Measurements from ENCODE around the gene THUMPD3. TPM values are rescaled to one million over a fixed set of nuclear protein-coding genes. Genes with fewer than 3 reads are reported as not detected.

Gene THUMPD3
- total and polyA plus RNA-seq, 9 of the 15 experiments (the other 6 are each of a cell fraction or from before 2014, with no cell fraction given) = 58.3 to 132 (median 113) TPM

DNA sequence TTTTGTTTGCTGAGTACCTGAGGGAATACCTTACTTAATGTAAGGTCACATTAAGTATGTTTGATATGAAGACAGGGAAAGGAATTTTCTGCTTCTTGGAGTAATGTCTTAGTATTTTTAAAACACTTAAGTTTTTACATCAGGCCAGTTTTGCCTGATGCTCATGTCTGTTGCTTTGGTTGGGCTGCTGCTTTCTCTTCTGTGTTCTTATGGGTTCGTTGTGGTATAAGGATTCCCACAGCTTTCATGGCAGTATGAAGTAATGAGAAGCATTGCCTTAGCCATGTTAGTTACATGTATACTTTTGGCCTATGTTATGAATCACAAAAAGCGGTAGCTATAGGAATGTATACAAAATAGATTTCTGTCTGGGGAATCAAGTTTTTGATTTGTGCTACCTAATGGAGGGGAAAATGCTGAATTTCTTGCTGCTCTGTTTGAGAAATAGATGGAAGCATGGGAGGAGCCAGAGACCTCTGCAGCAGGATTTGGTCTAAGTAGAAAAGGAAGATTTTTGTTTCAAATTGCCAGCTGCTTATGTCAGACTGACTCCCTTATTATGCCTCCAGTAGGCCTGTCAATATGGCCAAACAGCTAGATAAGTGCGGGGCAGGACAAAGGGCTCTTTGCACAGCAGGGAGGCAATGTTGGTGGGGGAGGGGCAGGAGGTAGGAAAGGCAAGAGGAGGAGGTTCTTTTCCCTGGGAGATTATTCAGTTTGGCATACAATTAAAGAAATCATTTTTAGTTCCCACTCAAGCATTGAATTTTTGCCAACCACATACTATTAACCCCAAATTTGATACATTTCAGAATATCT is 39.8 kb downstream of the THUMPD3 start:
- peak overlapping the region; percentile 40 to 97; a peak in 3 of 4 replicates for H3K9ac ChIP-seq (ENCODE audit: insufficient read depth in 1 of 2, low read depth in 2 of 2, low read length in 2 of 2)
- ATAC-seq = peak; percentile 76
- intact Hi-C loops (cut with micrococcal nuclease) (no loop called here), in situ Hi-C loops (cut with MboI) (no loop called here)
- WGBS (ENCODE audit: insufficient coverage, low coverage, missing lambda C conversion rate) = 2% methylated on average over 3 of the region's 3 CpGs
- no peaks in the 10 kb centered on the region for H3K9me1 ChIP-seq (ENCODE audit: control insufficient read depth, insufficient read depth, low read length)
- H3K36me3 ChIP-seq (ENCODE audit: control insufficient read depth, insufficient read depth, low read length) = peaks cover 11% of the 10 kb centered on the region; the same call in 1 of the 3 replicates
- H4K20me1 ChIP-seq (replicated peaks; ENCODE audit: control insufficient read depth, insufficient read depth, low read length) = peaks cover 59% of the 10 kb centered on the region
- peak overlapping the region; percentile 63 for H3K27ac ChIP-seq (ENCODE audit: extremely low read depth, low read depth, low read length)
- ChIA-PET CTCF (ENCODE audit: low intra/inter-chr PET ratio) (interaction anchor here (0.6 kb wide), 1 partner anchor 21 kb away, joined by 3 read pairs; no protein-coding TSS in a partner anchor), POLR2A (interaction anchor here (0.6 to 3.5 kb wide), 12 partner anchors 7 to 40 kb away, joined by 3 to 33 read pairs (median 4); partner anchors contain the start of gene THUMPD3)
- peak overlapping the region; percentile 77 for H3K4me2 ChIP-seq (ENCODE audit: insufficient read depth, low read length)
- no peak overlapping the region for H2AFZ ChIP-seq (ENCODE audit: low read depth, low read length)
- no peaks in the 10 kb centered on the region for H3K27me3 ChIP-seq (ENCODE audit: control insufficient read depth in 2 of 2, insufficient read depth in 2 of 2, low read length in 2 of 2)
- no peaks in the 10 kb centered on the region for H3K9me3 ChIP-seq (replicated peaks; ENCODE audit: control insufficient read depth, insufficient read depth, low read depth, low read length)
- H3K79me2 ChIP-seq (ENCODE audit: control insufficient read depth, insufficient read depth, low read length) = peaks cover 100% of the 10 kb centered on the region
- peaks cover 3 to 36% of the 10 kb centered on the region in 2 experiments; a peak in 4 of 5 replicates for H3K4me1 ChIP-seq (replicated peaks in 1 of 2; ENCODE audit: control insufficient read depth in 2 of 2, insufficient read depth in 2 of 2, low read length in 2 of 2)
- BruUV-seq (replicated peaks) = no TSS peak
- peak overlapping the region; percentile 19 for H3K4me3 ChIP-seq
- peak; percentile 48 to 95 (median 66) for DNase-seq (ENCODE audit: extremely low read depth in 1 of 4, low spot score in 3 of 4)
- FAIRE-seq = peak; percentile 87
- TF ChIP-seq BCOR (IDR thresholded peaks at IDR 0.05) (0 out of 2 replicates have a peak, but pooled peaks have one; percentile 17), TGIF2 (CRISPR knock-in tag; IDR thresholded peaks at IDR 0.05) (no peak), CLOCK (CRISPR knock-in tag; IDR thresholded peaks at IDR 0.05; ENCODE audit: borderline replicate concordance) (no peak), IRF2 (CRISPR knock-in tag; IDR thresholded peaks at IDR 0.05) (no peak), TOE1 (IDR thresholded peaks at IDR 0.05; ENCODE audit: borderline replicate concordance) (peak; percentile 54; the same call in 1 of the 2 replicates), TOE1 (CRISPR knock-in tag; IDR thresholded peaks at IDR 0.05; ENCODE audit: borderline replicate concordance, low read depth) (no peak), ZNF217 (CRISPR knock-in tag; IDR thresholded peaks at IDR 0.05) (no peak), ZNF354B (CRISPR knock-in tag; IDR thresholded peaks at IDR 0.05) (no peak), CXXC5 (CRISPR knock-in tag; IDR thresholded peaks at IDR 0.05) (peak; percentile 35; the same call in 1 of the 2 replicates), EP300 (IDR thresholded peaks at IDR 0.05; ENCODE audit: low read length) (peak; percentile 71), BRD9 (IDR thresholded peaks at IDR 0.05; ENCODE audit: low read depth, partially characterized antibody) (no peak), ASH1L (IDR thresholded peaks at IDR 0.05; ENCODE audit: borderline replicate concordance, low read depth, partially characterized antibody) (no peak), ETS2 (tag; IDR thresholded peaks at IDR 0.05; ENCODE audit: borderline replicate concordance, poor library complexity, severe bottlenecking) (no peak), FOS (IDR thresholded peaks at IDR 0.05; ENCODE audit: extremely low read depth, insufficient read length) (no peak), NCOA6 (IDR thresholded peaks at IDR 0.05) (no peak), TAF1 (IDR thresholded peaks at IDR 0.05; ENCODE audit: control insufficient read depth, extremely low read depth, insufficient read depth, low read length, severe bottlenecking) (peak; percentile 70), SAFB2 (IDR thresholded peaks at IDR 0.05; ENCODE audit: borderline replicate concordance, low read depth, low read length, severe bottlenecking) (no peak)
- TF ChIP-seq, protein P1, sequence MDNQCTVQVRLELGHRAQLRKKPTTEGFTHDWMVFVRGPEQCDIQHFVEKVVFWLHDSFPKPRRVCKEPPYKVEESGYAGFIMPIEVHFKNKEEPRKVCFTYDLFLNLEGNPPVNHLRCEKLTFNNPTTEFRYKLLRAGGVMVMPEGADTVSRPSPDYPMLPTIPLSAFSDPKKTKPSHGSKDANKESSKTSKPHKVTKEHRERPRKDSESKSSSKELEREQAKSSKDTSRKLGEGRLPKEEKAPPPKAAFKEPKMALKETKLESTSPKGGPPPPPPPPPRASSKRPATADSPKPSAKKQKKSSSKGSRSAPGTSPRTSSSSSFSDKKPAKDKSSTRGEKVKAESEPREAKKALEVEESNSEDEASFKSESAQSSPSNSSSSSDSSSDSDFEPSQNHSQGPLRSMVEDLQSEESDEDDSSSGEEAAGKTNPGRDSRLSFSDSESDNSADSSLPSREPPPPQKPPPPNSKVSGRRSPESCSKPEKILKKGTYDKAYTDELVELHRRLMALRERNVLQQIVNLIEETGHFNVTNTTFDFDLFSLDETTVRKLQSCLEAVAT (IDR thresholded peaks at IDR 0.05) = peak; percentile 75 to 78; a peak in 2 of 4 replicates
